GM18505 (cell line): Measurements from ENCODE around the gene SDC4.

Experiments used
- ATAC-seq: cut with Tn5 transposase; IDR thresholded peaks from one replicate; pipeline ENCODE4 v1.9.1; 2021; ENCODE audit not compliant: unreplicated experiment
- POLR2A ChIP-seq: IDR thresholded peaks from 4 replicates; pipeline ENCODE4 v1.6.1; 2011; ENCODE audit warnings: borderline replicate concordance; ENCODE audit not compliant: insufficient read depth, insufficient read length; ENCODE audit errors: extremely low read depth

SDC4 gene

GRCh38 chr20:45315672-45316071 is 32.6 kb downstream of the SDC4 start:
- ATAC-seq, result no peak
- TF ChIP-seq POLR2A, result no peak

DNA sequence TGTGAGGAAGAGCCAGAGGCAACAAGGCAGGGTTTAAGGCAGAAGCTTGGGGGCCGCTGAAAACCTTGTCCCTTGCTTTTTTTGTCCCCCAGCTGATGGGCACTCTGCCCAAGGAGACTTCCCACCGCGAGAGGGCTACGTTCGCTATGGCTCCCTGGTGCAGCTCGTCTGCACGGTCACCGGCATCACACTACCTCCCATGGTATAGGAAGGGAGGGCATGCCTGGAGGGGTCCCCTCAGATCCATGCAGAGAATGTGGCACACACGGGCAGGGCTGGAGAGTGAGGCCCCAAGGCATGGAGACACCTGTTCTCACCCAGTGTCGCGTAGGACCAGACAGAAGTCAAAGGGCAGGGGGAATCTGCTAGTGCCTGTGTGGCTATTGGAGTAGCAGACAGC is 34.3 kb downstream of the SDC4 start:
- no peak for TF ChIP-seq POLR2A
- ATAC-seq, result no peak

- no peak for ATAC-seq
Observed at GRCh38 chr20:45313065-45313695, 35.0 kb downstream of the SDC4 start.

DNA sequence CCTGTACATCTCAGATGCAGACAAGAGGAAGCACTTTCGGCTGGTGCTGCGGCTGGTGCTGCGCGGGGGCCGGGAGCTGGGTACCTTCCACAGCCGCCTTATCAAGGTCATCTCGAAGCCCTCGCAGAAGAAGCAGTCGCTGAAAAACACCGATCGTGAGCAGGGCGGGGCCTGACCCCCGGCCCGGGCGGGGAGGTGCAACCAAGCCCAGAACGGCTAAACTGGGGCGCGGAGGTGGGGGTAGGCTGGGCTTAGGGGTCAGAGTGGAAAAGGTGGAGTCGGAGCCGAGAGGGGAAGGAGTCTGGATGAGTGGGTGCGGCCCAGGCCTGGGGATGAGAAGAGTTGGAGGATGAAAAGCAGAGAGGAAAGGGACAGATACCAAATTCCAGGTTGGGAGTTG is 36.0 kb downstream of the SDC4 start:
- TF ChIP-seq POLR2A, result no peak
- ATAC-seq, result no peak

More at GRCh38 chr20:45313065-45313695, 35.0 kb downstream of the SDC4 start:
- TF ChIP-seq POLR2A, result no peak

DNA sequence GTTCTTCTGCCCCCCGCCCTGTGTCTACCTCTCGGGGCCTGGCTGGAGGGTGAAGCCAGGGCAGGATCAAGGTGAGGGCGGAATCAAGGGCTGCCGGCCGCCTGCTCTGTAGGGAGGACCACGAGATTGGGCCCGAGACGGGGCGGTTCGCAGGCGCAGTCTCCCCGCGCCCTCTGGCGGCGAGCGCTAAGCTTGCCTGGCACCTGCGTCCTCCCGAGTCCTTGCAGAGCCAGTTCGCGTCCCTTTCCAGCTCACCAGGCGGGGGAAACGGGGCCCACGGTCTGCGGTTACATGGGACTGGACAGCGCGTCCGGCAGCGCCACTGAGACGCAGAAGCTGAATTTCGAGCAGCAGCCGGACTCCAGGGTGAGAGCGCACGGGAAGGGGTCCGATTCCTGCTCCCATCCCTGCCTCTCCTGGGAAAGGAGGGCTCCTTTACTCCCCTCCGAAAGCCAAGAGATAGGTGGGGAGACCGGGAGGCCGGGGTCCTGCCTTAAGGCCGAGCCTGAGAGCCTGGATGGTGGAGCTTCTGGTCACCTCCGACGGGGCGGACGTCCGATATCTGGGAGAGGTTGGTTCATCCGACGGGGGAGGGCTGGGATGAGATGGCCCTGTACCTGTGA is 36.5 kb downstream of the SDC4 start:
- no peak for ATAC-seq
- TF ChIP-seq POLR2A, result no peak

GRCh38 chr20:45309075-45309474 is 39.1 kb downstream of the SDC4 start:
- ATAC-seq, result no peak
- TF ChIP-seq POLR2A, result no peak

DNA sequence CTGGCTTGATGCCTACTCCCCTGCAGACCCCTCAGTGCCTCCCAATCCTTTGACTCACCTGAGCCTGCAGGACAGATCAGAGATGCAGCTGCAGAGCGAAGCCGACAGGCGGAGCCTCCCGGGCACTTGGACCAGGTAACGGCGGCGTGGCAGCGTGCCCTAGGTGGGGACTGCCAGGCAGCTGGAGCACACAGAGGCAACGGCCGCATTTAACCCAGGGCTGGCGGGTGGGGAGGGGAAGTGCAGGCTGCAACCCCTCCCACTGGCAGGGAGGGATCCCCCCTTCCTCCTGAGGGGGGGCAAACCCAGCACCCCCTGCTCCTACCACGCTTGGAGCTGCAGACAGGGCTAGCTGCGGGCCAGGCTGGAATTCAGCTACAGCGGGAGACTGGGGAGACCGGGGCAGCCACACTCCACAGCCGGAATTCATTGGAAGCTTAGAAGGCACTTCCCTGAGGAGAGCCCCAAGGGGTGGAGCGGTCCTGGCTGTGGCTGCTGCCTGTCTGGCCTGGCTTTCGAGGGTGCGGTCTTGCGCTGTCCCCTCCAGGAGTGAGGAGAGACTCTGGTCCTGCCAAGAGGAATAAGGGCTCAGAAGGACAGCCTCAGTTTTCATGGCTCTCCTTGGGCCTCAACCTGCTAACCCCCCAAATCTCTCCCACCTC is 40.0 kb downstream of the SDC4 start, which contains the start of gene MATN4:
TSS of gene MATN4 (minus strand) at position 183 of the 662 bp plus-strand sequence. CDS start 2,717 bp downstream, outside the sequence.
- ATAC-seq, result no peak
- no peak for TF ChIP-seq POLR2A

DNA sequence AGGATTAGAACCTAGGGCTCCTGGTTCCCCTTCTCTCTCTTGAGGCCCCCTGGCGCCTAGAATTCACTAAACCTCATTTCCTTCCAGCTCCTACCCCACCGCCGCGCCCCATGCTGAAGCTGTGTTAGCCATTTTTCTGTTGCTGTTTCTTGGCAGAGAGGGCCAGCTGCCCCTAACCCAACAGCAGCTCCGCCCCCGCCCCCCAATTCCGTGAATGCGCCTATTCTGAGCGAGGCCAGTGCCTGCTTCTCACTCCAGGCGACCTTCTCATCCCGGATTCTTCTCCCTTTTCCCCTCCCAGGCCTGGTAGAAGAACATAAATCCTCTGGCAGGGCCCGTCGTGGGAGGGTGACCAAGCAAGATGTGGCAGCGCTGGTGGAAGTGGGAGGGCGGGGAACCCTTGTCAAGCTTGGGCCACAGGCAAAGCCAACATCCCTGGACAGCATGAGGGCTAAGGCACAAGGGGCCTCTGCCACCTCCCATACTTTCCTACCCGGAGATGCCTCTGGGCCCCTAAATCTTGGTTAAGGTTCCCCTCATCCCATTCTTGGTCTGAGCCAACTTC is 41.1 kb downstream of the SDC4 start:
- ATAC-seq, result no peak
- no peak for TF ChIP-seq POLR2A

DNA sequence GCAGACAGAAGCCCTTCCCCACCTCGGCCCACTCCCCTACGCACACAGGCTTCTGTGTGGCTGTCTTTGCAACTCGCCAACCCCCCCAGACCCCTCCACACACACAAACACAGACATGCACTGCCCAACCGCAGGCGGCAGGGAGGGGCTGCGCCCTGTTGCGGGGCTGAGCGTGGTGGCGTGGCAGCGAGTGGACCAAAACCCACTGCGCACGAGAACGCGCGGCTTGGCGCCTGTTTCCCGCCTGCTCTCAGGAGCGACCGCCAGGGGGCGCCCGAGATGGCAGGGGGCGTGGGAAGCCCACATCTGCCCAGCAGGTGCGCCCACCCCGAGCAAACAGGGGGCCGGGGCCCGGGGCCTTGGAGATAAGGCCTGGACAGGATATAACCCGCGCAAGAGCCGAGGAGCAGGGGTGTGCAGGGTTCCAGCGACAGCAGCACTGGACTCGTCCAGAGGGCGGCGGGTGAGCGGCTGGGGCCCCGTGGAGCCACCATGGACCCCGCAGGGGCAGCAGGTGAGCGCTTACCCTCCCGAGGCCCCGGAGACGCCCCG is 41.7 kb downstream of the SDC4 start, which contains the start of gene RBPJL:
TSS of gene RBPJL (plus strand) at position 410 of the 552 bp plus-strand sequence. CDS start at position 493, 83 bp downstream.
- ATAC-seq, result no peak
- no peak for TF ChIP-seq POLR2A

DNA sequence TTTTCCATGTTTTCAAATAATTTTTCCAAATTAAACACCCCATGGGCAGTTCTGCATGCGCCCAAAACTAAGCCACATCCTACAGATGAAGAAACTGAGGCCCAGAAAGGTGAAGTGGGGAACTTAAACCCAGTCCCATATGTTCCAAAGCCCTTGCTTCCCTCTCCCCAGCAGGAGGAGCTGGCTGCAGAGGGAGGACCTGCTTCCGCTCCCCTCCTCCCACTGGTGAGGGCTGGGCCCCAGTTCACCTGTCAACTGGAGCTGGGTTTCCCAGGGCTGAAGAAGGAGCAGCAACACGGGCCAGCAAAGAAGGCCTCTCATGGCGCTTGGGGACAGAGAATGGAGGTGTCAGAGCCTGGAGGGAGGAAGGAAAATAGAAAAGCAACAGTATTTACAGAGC is 43.0 kb downstream of the SDC4 start:
- TF ChIP-seq POLR2A, result no peak
- no peak for ATAC-seq

- TF ChIP-seq POLR2A, result no peak
- ATAC-seq, result no peak
Observed at GRCh38 chr20:45304464-45304999, 43.7 kb downstream of the SDC4 start.

DNA sequence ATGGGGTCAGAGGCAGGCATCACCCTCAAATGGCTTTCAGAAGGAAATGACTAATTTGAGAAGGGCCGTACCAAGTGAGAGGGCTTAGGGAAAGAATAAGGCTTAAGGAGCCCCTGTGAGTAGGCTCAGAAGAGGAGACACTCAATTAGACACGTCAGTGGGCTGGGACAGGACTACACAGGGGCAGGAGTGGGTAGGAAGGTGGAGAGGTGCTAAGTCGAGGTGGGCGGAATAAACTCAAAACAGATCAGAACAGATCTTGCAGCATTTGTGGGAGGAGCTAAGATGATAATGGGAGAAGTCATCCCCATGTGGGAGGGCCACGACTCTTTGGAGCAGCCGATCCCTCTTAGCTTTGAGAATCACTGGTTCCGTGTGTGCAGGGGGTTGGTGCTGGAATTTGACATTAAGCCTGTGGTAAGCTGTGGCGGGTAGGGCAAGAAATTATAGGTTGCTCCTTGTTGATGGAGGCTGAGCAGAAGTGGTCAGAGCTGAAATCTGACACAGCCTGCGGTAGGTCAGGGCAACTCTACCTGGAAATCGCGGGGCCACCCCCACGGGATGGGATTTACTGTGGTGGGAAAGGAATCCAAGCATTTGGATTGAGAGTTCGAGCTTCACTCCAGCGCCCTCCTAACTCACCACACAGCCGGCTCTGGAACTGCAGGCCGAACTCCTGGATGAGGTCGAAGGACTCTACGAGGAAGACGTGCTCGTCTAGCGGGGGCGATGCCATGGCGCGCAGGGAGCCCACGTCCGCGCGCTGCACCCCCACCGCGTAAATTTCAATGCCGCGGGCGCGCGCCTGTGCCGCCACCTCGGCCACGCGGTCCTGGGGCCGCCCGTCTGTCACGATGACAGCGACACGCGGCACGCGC is 44.4 kb downstream of the SDC4 start:
- no peak for TF ChIP-seq POLR2A
- ATAC-seq, result no peak

- no peak for TF ChIP-seq POLR2A
- no peak for ATAC-seq
Observed at GRCh38 chr20:45301824-45302271, 46.4 kb downstream of the SDC4 start.

GRCh38 chr20:45300961-45301360 is 47.3 kb downstream of the SDC4 start:
- no peak for ATAC-seq
- no peak for TF ChIP-seq POLR2A
